HG02970 (cell line): ENCODE data around the gene NPR2.

Experiments
- ATAC-seq: cut with Tn5 transposase; IDR thresholded peaks from one replicate; pipeline ENCODE4 v1.9.1; 2021; ENCODE audit warnings: mild to moderate bottlenecking, moderate library complexity, moderate number of reproducible peaks; ENCODE audit not compliant: unreplicated experiment, low FRiP score

The NPR2 gene

GRCh38 chr9:35763181-35763580 is 28.2 kb upstream of the NPR2 start:
- ATAC-seq = no peak

- no peak for ATAC-seq
Measured at GRCh38 chr9:35763803-35764202, 27.6 kb upstream of the NPR2 start.

GRCh38 chr9:35766997-35767396 is 24.4 kb upstream of the NPR2 start:
- ATAC-seq = no peak

GRCh38 chr9:35767458-35767857 is 23.9 kb upstream of the NPR2 start:
- no peak for ATAC-seq

- ATAC-seq = no peak
Measured at GRCh38 chr9:35769763-35770162, 21.6 kb upstream of the NPR2 start.

- no peak for ATAC-seq
Measured at GRCh38 chr9:35771075-35771433, 20.3 kb upstream of the NPR2 start.

GRCh38 chr9:35771534-35771933 is 19.9 kb upstream of the NPR2 start:
- no peak for ATAC-seq

- ATAC-seq = no peak
Measured at GRCh38 chr9:35771943-35772342, 19.4 kb upstream of the NPR2 start.

- no peak for ATAC-seq
Measured at GRCh38 chr9:35774907-35775635, 16.3 kb upstream of the NPR2 start.

GRCh38 chr9:35776018-35776417 is 15.4 kb upstream of the NPR2 start:
- ATAC-seq = no peak

- ATAC-seq = no peak
Measured at GRCh38 chr9:35778496-35778895, 12.9 kb upstream of the NPR2 start.

- no peak for ATAC-seq
Measured at GRCh38 chr9:35781066-35781465, 10.3 kb upstream of the NPR2 start.

- ATAC-seq = no peak
Measured at GRCh38 chr9:35783418-35783817, 8.0 kb upstream of the NPR2 start.

- no peak for ATAC-seq
Measured at GRCh38 chr9:35789541-35789940, 1.9 kb upstream of the NPR2 start.

GRCh38 chr9:35790025-35790384 is 1.4 kb upstream of the NPR2 start:
- no peak for ATAC-seq

GRCh38 chr9:35790385-35791296 is 750 bp upstream of the NPR2 start:
- no peak for ATAC-seq

GRCh38 chr9:35792024-35792813 is 828 bp downstream of the NPR2 start:
- no peak for ATAC-seq

GRCh38 chr9:35792826-35793225 is 1.4 kb downstream of the NPR2 start:
- no peak for ATAC-seq

- no peak for ATAC-seq
Measured at GRCh38 chr9:35793461-35793860, 2.1 kb downstream of the NPR2 start.

GRCh38 chr9:35795695-35796094 is 4.3 kb downstream of the NPR2 start:
- ATAC-seq = no peak
